MM.1S (cell line): Measurements from ENCODE around the gene CAPN12.
"Not testable (repeated sequence)": the region's sequence is repeated elsewhere in the genome, so short reads cannot be mapped to it uniquely, and the experiment has no call there.

Experiments used
- DNase-seq: peaks from one replicate; pipeline ENCODE4 v3.0.0-alpha.2; 2015
- H2AFZ ChIP-seq: fragments of 300-600 bp; sonication (generic); 2 replicates; pipeline ENCODE4 v1.6.0; 2016; ENCODE audit warnings: antibody characterized with exemption, low read length
- H3F3A ChIP-seq: fragments of 300-600 bp; sonication (generic); 2 replicates; pipeline ENCODE4 v1.6.1; 2016; ENCODE audit warnings: mild to moderate bottlenecking, antibody characterized with exemption, low read length, moderate library complexity, mixed read lengths; ENCODE audit not compliant: insufficient read depth
- H3K27ac ChIP-seq: fragments of 300-600 bp; sonication (generic); 2 replicates; pipeline ENCODE4 v1.5.1; 2016; ENCODE audit warnings: mild to moderate bottlenecking, low read length
- H3K27me3 ChIP-seq: fragments of 300-600 bp; sonication (generic); replicated peaks from 2 replicates; pipeline ENCODE4 v1.6.0; 2016; ENCODE audit warnings: low read length; ENCODE audit not compliant: insufficient read depth
- H3K36me3 ChIP-seq: fragments of 300-600 bp; sonication (generic); replicated peaks from 2 replicates; pipeline ENCODE4 v1.6.1; 2016; ENCODE audit warnings: mild to moderate bottlenecking, low read length, mixed read lengths; ENCODE audit not compliant: insufficient read depth
- H3K4me1 ChIP-seq: fragments of 300-600 bp; sonication (generic); 2 replicates; pipeline ENCODE4 v1.6.1; 2016; ENCODE audit warnings: low read length, mixed read lengths
- H3K4me2 ChIP-seq: fragments of 300-600 bp; sonication (generic); 2 replicates; pipeline ENCODE4 v1.6.0; 2016; ENCODE audit warnings: low read depth, low read length
- H3K4me3 ChIP-seq: fragments of 300-600 bp; sonication (generic); 2 replicates; pipeline ENCODE4 v1.5.1; 2016; ENCODE audit warnings: low read length, mixed read lengths
- H3K79me2 ChIP-seq: fragments of 300-600 bp; sonication (generic); 2 replicates; pipeline ENCODE4 v1.6.1; 2016; ENCODE audit warnings: mixed run types, low read length, mixed read lengths
- H3K9ac ChIP-seq: fragments of 300-600 bp; sonication (generic); 2 replicates; pipeline ENCODE4 v1.6.1; 2016; ENCODE audit warnings: low read length, mixed read lengths
- H3K9me2 ChIP-seq: fragments of 300-600 bp; sonication (generic); replicated peaks from 2 replicates; pipeline ENCODE4 v1.6.1; 2016; ENCODE audit warnings: mild to moderate bottlenecking, low read length, mixed read lengths; ENCODE audit not compliant: insufficient read depth
- H3K9me3 ChIP-seq: fragments of 300-600 bp; sonication (generic); replicated peaks from 2 replicates; pipeline ENCODE4 v1.6.1; 2016; ENCODE audit warnings: mild to moderate bottlenecking, low read length, mixed read lengths; ENCODE audit not compliant: insufficient read depth
- H4K20me1 ChIP-seq: fragments of 300-600 bp; sonication (generic); 2 replicates; pipeline ENCODE4 v1.6.1; 2016; ENCODE audit warnings: mild to moderate bottlenecking, low read length, moderate library complexity, mixed read lengths; ENCODE audit not compliant: insufficient read depth
- EZH2 ChIP-seq: fragments of 300-600 bp; sonication (generic); optimal IDR thresholded peaks from 2 replicates; pipeline ENCODE3; 2017; ENCODE audit warnings: low read depth, mild to moderate bottlenecking, antibody characterized with exemption, low read length, mixed read lengths
- EZH2phosphoT487 ChIP-seq: fragments of 300-600 bp; sonication (generic); IDR thresholded peaks from 2 replicates; pipeline ENCODE4 v1.6.1; 2018; ENCODE audit warnings: antibody characterized with exemption, low read length
- TF ChIP-seq, protein P1 (sequence below): fragments of 300-600 bp; sonication (generic); IDR thresholded peaks from 2 replicates; pipeline ENCODE4 v1.5.1; 2016; ENCODE audit warnings: antibody characterized with exemption, low read length, mixed read lengths

CAPN12 gene

DNA sequence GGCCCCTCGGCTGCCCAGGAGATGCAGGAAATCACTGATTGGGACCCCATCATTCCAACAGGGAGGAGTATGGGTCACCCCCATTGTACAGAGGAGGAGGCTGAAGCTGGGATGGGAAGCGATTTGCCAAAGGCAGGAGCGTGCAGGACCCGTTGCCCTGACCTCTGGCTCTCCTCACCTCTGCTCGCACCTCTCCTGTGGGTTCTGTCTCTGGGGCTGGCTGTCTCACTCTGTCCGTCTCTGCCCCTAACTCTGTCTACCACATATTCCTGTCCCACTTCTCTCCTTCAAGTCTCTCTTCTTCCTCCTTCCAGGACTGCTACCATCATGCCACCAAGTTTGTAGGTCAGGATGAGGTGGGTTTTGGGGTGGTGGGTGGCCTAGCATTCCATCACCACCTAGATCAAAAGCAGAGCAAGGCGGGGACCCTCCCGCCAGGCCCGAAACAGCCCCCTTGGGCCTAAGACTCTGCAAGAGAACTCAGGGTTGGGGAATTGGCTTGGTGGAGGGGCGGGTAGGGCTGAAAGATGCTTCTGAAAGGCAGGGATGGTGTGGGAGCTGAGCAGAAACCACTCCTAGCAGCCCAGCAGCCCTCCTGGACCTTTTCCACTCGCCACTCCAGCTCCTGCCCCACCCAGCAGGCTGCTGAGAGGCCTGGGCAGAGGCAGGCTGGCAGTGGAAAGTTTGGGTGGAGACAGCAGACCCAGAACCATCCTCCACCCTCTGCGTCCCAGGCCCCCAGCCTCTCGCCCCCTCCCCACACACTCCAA lies 30.1 kb upstream of the CAPN12 start:
- H3K36me3 ChIP-seq, result no peaks in the 10 kb centered on the region
- no peaks in the 10 kb centered on the region for H4K20me1 ChIP-seq
- no peak overlapping the region for H3K4me2 ChIP-seq
- H3K4me3 ChIP-seq, result no peak overlapping the region
- H3K9ac ChIP-seq, result no peak overlapping the region
- no peaks in the 10 kb centered on the region for H3K79me2 ChIP-seq
- H3K9me3 ChIP-seq, result no peaks in the 10 kb centered on the region
- no peaks in the 10 kb centered on the region for H3K4me1 ChIP-seq
- H3K27ac ChIP-seq, result no peak overlapping the region
- no peak for TF ChIP-seq EZH2
- TF ChIP-seq, protein P1, sequence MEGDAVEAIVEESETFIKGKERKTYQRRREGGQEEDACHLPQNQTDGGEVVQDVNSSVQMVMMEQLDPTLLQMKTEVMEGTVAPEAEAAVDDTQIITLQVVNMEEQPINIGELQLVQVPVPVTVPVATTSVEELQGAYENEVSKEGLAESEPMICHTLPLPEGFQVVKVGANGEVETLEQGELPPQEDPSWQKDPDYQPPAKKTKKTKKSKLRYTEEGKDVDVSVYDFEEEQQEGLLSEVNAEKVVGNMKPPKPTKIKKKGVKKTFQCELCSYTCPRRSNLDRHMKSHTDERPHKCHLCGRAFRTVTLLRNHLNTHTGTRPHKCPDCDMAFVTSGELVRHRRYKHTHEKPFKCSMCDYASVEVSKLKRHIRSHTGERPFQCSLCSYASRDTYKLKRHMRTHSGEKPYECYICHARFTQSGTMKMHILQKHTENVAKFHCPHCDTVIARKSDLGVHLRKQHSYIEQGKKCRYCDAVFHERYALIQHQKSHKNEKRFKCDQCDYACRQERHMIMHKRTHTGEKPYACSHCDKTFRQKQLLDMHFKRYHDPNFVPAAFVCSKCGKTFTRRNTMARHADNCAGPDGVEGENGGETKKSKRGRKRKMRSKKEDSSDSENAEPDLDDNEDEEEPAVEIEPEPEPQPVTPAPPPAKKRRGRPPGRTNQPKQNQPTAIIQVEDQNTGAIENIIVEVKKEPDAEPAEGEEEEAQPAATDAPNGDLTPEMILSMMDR, result no peak
- no peak for TF ChIP-seq EZH2phosphoT487
- no peak for DNase-seq
- no peak overlapping the region for H2AFZ ChIP-seq
- H3K27me3 ChIP-seq, result peaks cover 12% of the 10 kb centered on the region
- no peaks in the 10 kb centered on the region for H3F3A ChIP-seq
- H3K9me2 ChIP-seq, result no peaks in the 10 kb centered on the region

DNA sequence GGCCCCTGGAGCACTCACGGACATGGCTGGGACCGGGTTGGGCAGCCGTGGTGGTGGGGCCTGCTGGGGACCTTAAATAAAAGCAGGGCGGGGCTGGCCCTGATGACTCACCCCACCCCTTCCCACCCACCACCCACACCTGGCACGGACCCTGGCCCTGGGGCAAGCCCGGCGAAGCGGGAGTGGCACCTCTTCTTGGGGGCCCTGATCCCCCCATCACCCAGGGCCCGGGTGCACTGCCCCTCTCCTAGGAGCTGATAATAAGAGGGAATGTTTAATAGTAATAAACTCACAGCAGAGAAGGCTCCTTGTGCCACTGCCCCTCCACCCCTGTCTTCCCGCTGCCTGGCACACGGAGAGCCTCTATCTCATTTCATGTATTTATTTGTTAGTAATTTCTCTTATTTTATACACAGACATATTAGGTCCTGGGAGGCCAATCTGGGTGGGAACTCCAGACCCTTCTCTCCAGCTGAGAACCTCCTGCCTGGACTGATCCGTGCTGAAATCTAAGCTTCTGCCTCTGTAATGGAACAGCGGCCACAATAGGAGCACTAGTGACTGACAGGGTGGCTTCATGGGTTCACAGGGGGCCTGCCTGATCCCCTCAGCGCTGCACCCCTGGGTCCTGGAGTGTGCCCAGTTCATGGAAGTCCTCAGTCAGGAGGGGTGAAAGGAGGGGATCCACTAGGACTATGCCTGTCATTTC lies 29.3 kb upstream of the CAPN12 start, which contains the start of gene LGALS7:
Gene LGALS7, minus strand, starts transcription at position 49 of the 709 bp plus-strand sequence. Its CDS starts 25 bp downstream, at position 24.
- no peak within 1 kb of the TSS for H3K27ac ChIP-seq
- no peaks in the 10 kb centered on the region for H3F3A ChIP-seq
- TF ChIP-seq, protein P1, result no peak
- TF ChIP-seq EZH2phosphoT487, result no peak
- TF ChIP-seq EZH2, result no peak
- no peaks in the 10 kb centered on the region for H3K36me3 ChIP-seq
- peaks cover 7% of the 10 kb centered on the region for H3K27me3 ChIP-seq
- H3K9me2 ChIP-seq, result no peaks in the 10 kb centered on the region
- H3K4me2 ChIP-seq, result no peak within 1 kb of the TSS
- no peak within 1 kb of the TSS for H2AFZ ChIP-seq
- H4K20me1 ChIP-seq, result no peaks in the 10 kb centered on the region
- H3K4me1 ChIP-seq, result no peaks in the 10 kb centered on the region
- no peak within 1 kb of the TSS for H3K9ac ChIP-seq
- H3K79me2 ChIP-seq, result no peaks in the 10 kb centered on the region
- no peaks in the 10 kb centered on the region for H3K9me3 ChIP-seq
- DNase-seq, result no peak
- no peak within 1 kb of the TSS for H3K4me3 ChIP-seq

DNA sequence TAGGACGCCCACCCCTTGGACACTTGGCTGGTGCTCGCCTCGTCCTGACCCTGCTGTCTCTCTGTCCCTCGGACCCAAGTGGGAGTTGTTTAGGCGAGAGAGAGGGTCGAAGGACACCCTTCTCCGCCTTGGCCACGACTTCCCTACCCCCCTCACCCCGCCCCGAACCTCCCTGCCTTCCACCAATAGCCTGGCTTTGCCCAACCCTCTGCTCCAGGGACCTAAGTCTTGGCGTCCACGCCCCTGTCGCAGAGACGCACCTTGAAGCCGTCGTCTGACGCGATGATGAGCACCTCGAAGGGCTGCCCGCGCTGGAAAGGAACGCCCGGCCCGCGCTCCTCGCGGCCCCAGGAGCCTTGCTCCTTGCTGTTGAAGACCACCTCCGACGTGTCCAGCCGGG lies 27.3 kb upstream of the CAPN12 start:
- H3K9ac ChIP-seq, H3F3A ChIP-seq, H3K79me2 ChIP-seq, H3K4me1 ChIP-seq, H3K4me2 ChIP-seq, H3K9me3 ChIP-seq, H2AFZ ChIP-seq, DNase-seq, H3K27me3 ChIP-seq, H3K27ac ChIP-seq, H4K20me1 ChIP-seq, H3K36me3 ChIP-seq, H3K9me2 ChIP-seq, H3K4me3 ChIP-seq: not testable (repeated sequence)

DNA sequence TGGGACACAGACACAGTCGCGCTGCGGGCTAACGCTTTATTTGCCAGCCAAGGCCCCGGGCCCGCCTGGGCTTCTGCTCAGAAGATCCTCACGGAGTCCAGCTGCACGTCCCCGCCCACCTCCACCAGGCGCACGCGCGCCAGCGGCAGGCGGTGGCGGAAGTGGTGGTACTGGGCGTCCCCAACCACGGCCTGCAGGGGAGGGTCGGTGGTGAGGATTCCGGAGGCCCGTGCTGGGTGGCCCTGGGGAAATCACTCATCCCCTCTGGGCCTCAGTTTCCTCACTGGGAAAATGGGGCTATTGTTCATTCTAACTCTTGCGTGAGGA lies 26.6 kb upstream of the CAPN12 start:
- H2AFZ ChIP-seq, DNase-seq, H3K27ac ChIP-seq, H3K4me1 ChIP-seq, H3K9me2 ChIP-seq, H3F3A ChIP-seq, H3K4me2 ChIP-seq, H3K9me3 ChIP-seq, H3K9ac ChIP-seq, H3K4me3 ChIP-seq, H3K36me3 ChIP-seq, H3K27me3 ChIP-seq, H3K79me2 ChIP-seq, H4K20me1 ChIP-seq: not testable (repeated sequence)

DNA sequence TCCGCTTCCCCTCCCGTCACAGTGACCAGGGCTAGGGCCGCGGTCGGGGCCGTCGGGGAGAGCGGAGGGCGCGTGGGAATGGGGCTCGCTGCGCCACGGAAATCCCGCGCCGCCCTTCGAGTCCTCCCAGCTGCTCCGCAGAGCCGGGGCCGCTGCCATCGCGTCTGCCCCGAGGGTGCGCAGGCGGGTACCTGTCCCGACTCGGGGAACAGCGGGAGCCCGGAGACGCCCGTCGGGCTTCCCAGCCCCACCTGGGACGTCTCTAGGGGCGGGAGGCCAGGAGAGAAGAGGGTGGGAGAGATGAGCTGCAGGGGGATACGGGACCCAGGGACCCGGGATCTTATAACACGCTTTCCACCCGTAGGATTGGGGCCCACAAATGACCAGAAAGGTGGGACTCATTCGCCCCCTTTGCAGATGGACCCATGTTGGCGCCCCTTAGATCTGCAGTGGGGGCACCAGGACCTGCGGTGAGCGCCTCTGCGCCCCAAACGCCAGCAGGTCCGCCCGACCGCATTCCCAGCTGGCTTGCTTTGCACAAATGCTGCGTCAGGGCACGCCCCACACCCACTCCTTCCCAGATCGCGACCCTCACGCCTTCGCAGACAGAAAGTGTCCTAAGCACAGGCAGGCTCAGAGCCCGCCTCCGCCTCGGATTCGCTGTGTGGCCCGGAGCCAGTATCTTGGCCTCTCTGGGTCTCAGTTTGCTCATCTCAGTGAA lies 26.1 kb upstream of the CAPN12 start:
- H3K4me3 ChIP-seq, H3K9ac ChIP-seq, H3K79me2 ChIP-seq, H4K20me1 ChIP-seq, H3K36me3 ChIP-seq, DNase-seq, H3K27ac ChIP-seq, H3K9me3 ChIP-seq, H3K9me2 ChIP-seq, H3F3A ChIP-seq, H3K4me1 ChIP-seq: not testable (repeated sequence)
- Histone ChIP-seq H3K4me2 (peak overlapping the region; percentile 53), H2AFZ (peak overlapping the region; percentile 55; the same call in 1 of the 2 replicates), H3K27me3 (peaks cover 12% of the 10 kb centered on the region)
